NCI-H2081 (cell line): ENCODE measurements around the gene CRHR1.

Experiments
- DNase-seq, 2 experiments: peaks; one replicate each; lab custom pipeline; 2025; lab: John Stamatoyannopoulos, UW

The CRHR1 gene

GRCh38 chr17:45789874-45790273 lies 5.8 kb downstream of the CRHR1 start:
- DNase-seq = no peak

- DNase-seq = peak in 1 of 2 experiments; percentile 40
These were observed 6.3 kb downstream of the CRHR1 start for GRCh38 chr17:45790296-45790922.

- DNase-seq = no peak
These were observed 7.0 kb downstream of the CRHR1 start for GRCh38 chr17:45791041-45791582.

- no peak for DNase-seq
These were observed 7.8 kb downstream of the CRHR1 start for GRCh38 chr17:45791935-45792334.

- no peak for DNase-seq
These were observed 8.3 kb downstream of the CRHR1 start for GRCh38 chr17:45792437-45792836.

- no peak for DNase-seq
These were observed 9.1 kb downstream of the CRHR1 start for GRCh38 chr17:45792995-45793755.

GRCh38 chr17:45793999-45794540 lies 9.9 kb downstream of the CRHR1 start:
- no peak for DNase-seq

GRCh38 chr17:45794840-45795239 lies 10.7 kb downstream of the CRHR1 start:
- no peak for DNase-seq

GRCh38 chr17:45800816-45801215 lies 16.7 kb downstream of the CRHR1 start:
- no peak for DNase-seq

- no peak for DNase-seq
These were observed 17.3 kb downstream of the CRHR1 start for GRCh38 chr17:45801421-45801820.

GRCh38 chr17:45808845-45809244 lies 24.7 kb downstream of the CRHR1 start:
- DNase-seq = no peak

- DNase-seq = peak in 1 of 2 experiments; percentile 46
These were observed 25.4 kb downstream of the CRHR1 start for GRCh38 chr17:45809499-45809898.

GRCh38 chr17:45812102-45812501 lies 28.0 kb downstream of the CRHR1 start:
- DNase-seq = peak; percentile 13 to 21

- no peak for DNase-seq
These were observed 29.1 kb downstream of the CRHR1 start for GRCh38 chr17:45813048-45813725.

- no peak for DNase-seq
These were observed 30.8 kb downstream of the CRHR1 start for GRCh38 chr17:45814622-45815606.

GRCh38 chr17:45815752-45816151 lies 31.6 kb downstream of the CRHR1 start:
- DNase-seq = no peak

GRCh38 chr17:45818041-45818440 lies 33.9 kb downstream of the CRHR1 start:
- DNase-seq = no peak

- no peak for DNase-seq
These were observed 34.6 kb downstream of the CRHR1 start for GRCh38 chr17:45818699-45819098.

- DNase-seq = no peak
These were observed 35.5 kb downstream of the CRHR1 start for GRCh38 chr17:45819632-45820031.

GRCh38 chr17:45820052-45820780 lies 36.1 kb downstream of the CRHR1 start:
- DNase-seq = no peak

GRCh38 chr17:45821147-45821546 lies 37.0 kb downstream of the CRHR1 start:
- DNase-seq = no peak
